ENCODE results near the gene CELF3.

DNA sequence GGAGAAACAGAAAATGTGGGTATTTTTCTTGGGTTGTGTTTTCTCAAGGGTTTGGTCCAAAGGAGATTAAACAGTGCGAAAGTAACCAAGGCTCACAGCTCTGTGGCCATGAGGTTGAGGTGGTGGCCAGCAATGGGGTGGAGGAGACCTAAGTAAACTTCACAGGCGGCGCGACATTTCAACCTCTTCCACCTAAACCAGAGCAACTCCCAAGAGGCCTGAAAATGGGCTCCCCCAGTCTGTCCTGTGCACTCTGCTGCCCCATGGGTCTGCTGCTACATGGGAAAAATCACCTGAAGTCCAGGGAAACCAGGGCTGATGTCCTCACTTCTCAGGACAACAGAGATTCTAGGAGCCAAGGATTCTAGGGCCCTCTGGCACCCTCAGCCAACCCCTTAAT is 12.4 kb downstream of the CELF3 start:
- TF ChIP-seq, protein P1, sequence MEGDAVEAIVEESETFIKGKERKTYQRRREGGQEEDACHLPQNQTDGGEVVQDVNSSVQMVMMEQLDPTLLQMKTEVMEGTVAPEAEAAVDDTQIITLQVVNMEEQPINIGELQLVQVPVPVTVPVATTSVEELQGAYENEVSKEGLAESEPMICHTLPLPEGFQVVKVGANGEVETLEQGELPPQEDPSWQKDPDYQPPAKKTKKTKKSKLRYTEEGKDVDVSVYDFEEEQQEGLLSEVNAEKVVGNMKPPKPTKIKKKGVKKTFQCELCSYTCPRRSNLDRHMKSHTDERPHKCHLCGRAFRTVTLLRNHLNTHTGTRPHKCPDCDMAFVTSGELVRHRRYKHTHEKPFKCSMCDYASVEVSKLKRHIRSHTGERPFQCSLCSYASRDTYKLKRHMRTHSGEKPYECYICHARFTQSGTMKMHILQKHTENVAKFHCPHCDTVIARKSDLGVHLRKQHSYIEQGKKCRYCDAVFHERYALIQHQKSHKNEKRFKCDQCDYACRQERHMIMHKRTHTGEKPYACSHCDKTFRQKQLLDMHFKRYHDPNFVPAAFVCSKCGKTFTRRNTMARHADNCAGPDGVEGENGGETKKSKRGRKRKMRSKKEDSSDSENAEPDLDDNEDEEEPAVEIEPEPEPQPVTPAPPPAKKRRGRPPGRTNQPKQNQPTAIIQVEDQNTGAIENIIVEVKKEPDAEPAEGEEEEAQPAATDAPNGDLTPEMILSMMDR (IDR thresholded peaks at IDR 0.05; ENCODE audit: low read depth, low read length): no peak
- TF ChIP-seq EZH2phosphoT487 (IDR thresholded peaks at IDR 0.05; ENCODE audit: low read depth): no peak

All from OCI-LY3 (cell line).